Activated CD8-positive, alpha-beta T cell treated with anti-CD3 and anti-CD28 coated beads for 36 hours (primary cell): ENCODE data around the gene MAP3K5. TPM values are rescaled to one million over a fixed set of nuclear protein-coding genes. Genes with fewer than 3 reads are reported as not detected.
"Not testable (repeated sequence)": the region's sequence is repeated elsewhere in the genome, so short reads cannot be mapped to it uniquely, and the experiment has no call there.

ENCODE experiments used
- ATAC-seq: fragments of 200-7000 bp; cut with Tn5 transposase; one replicate; pipeline ENCODE4 v1.10.0; 2021; ENCODE audit warnings: mild to moderate bottlenecking, moderate library complexity
- CTCF ChIA-PET: fragments of 350-600 bp; sonication (Branson Sonifier 250); formaldehyde crosslinking; loops from one replicate; lab custom pipeline; 2021; ENCODE audit warnings: antibody characterized with exemption; lab: Charles Lee
- POLR2A ChIA-PET: fragments of 350-600 bp; sonication (Branson Sonifier 250); formaldehyde crosslinking; loops from one replicate; lab custom pipeline; 2021; ENCODE audit warnings: antibody characterized with exemption; lab: Charles Lee
- DNase-seq: peaks from one replicate; pipeline ENCODE4 v3.0.0-alpha.2; 2020
- H3K27ac Mint-ChIP-seq: one replicate; pipeline ENCODE4 v1.8.0; 2021; ENCODE audit warnings: mild to moderate bottlenecking, mixed read lengths
- H3K27me3 Mint-ChIP-seq: one replicate; pipeline ENCODE4 v1.8.0; 2021; ENCODE audit warnings: mixed read lengths
- H3K36me3 Mint-ChIP-seq: one replicate; pipeline ENCODE4 v1.8.0; 2021; ENCODE audit warnings: low read depth, mixed read lengths
- H3K4me1 Mint-ChIP-seq: one replicate; pipeline ENCODE4 v1.8.0; 2021; ENCODE audit warnings: low read depth, mixed read lengths
- H3K4me3 Mint-ChIP-seq: one replicate; pipeline ENCODE4 v1.8.0; 2021; ENCODE audit warnings: mild to moderate bottlenecking, moderate library complexity, mixed read lengths
- H3K9me3 Mint-ChIP-seq: one replicate; pipeline ENCODE4 v1.8.0; 2021; ENCODE audit warnings: mixed read lengths
- intact Hi-C: fragments of 100-400 bp; cut with micrococcal nuclease; formaldehyde crosslinking; loops from one replicate; pipeline ENCODE4 v1.10.0; 2022
- total RNA-seq, 2 experiments: library from RNA; stranded (reverse); gene quantifications; one replicate each; pipeline ENCODE4 v1.2.3, GENCODE V29; 2021
- TF ChIP-seq, protein P1 (sequence below): fragments of 200-600 bp; IDR thresholded peaks from one replicate; pipeline ENCODE4 v1.8.0; 2022; ENCODE audit warnings: antibody characterized with exemption, mild to moderate bottlenecking

The MAP3K5 gene
- total RNA-seq, 2 experiments from 2014 or later = 4.4 to 4.6 TPM

DNA sequence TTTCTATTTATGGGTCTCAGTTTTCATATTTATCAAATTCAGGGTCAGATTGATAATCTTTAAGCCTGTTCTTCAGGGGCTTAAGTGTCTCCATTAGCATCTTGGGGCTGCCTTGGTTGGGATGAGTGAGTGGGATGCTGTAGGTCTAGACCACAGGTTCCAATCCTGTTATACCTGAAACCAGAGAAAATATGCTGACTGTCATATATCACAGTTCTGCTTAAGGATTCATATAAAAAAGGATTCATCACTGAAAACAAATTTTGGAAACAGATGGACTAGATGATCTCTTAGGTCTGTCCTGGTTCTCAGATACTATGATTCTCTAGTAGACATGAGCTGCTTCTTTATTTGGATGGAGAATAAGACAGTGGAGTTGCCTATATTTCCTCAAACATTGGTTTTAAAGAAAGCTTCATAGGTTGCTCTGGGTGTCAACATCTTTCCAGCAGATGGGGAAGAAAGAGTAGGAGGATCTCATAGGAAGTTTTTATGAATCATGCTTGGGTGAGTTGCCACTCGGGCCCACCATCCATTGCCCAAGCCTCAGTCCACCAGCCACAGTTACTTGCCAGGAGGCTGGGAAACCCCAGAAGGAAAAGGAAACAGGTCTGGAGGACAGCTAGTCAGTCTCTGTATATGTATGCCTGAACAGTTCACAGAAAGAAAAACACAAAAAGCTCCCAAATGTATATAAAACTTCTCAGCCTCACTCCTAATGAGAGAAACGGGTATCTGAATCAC lies 199.2 kb downstream of the MAP3K5 start:
- CTCF ChIA-PET = interaction anchor here (2.0 to 2.1 kb wide), 2 partner anchors 52 to 199 kb away, joined by 10 to 12 read pairs; partner anchors contain the start of gene MAP3K5
- TF ChIP-seq, protein P1, sequence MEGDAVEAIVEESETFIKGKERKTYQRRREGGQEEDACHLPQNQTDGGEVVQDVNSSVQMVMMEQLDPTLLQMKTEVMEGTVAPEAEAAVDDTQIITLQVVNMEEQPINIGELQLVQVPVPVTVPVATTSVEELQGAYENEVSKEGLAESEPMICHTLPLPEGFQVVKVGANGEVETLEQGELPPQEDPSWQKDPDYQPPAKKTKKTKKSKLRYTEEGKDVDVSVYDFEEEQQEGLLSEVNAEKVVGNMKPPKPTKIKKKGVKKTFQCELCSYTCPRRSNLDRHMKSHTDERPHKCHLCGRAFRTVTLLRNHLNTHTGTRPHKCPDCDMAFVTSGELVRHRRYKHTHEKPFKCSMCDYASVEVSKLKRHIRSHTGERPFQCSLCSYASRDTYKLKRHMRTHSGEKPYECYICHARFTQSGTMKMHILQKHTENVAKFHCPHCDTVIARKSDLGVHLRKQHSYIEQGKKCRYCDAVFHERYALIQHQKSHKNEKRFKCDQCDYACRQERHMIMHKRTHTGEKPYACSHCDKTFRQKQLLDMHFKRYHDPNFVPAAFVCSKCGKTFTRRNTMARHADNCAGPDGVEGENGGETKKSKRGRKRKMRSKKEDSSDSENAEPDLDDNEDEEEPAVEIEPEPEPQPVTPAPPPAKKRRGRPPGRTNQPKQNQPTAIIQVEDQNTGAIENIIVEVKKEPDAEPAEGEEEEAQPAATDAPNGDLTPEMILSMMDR = no peak
- peaks cover 24% of the 10 kb centered on the region for H3K4me1 Mint-ChIP-seq
- intact Hi-C loops = no loop called here
- H3K27me3 Mint-ChIP-seq = no peaks in the 10 kb centered on the region
- POLR2A ChIA-PET = no interaction called here
- DNase-seq = no peak
- no peak for ATAC-seq
- no peak overlapping the region for H3K4me3 Mint-ChIP-seq
- H3K27ac Mint-ChIP-seq = peak overlapping the region; percentile 92
- H3K9me3 Mint-ChIP-seq = peaks cover 5% of the 10 kb centered on the region
- H3K36me3 Mint-ChIP-seq = peaks cover 36% of the 10 kb centered on the region

DNA sequence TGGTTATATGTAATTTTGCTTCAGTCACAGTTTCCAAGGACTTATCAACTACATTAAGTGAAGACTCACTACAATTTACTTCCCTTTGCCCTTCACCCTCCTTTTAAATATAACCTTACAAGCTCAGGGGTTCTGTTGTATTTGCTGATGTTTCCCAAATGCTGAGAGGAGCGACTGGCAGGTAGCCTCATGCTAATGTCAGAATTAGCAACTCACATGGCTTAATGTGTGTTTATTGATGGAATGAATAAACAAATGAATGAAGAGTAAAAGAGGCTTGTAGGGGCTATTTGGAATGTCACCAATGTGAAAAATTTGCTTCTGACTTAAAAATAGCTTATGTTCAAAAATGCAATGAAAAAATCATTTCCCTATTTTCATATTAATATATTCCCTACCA lies 200.7 kb downstream of the MAP3K5 start:
- Mint-ChIP-seq H3K27me3 (no peaks in the 10 kb centered on the region), H3K36me3 (peaks cover 39% of the 10 kb centered on the region), H3K4me1 (peaks cover 24% of the 10 kb centered on the region), H3K9me3 (peaks cover 5% of the 10 kb centered on the region), H3K4me3 (no peak overlapping the region), H3K27ac (no peak overlapping the region)
- ATAC-seq (no peak), DNase-seq (no peak)
- intact Hi-C loops = no loop called here
- CTCF ChIA-PET = interaction anchor here (1.2 to 1.5 kb wide), 3 partner anchors 42 to 201 kb away, joined by 3 to 5 read pairs (median 3); partner anchors contain the start of genes MAP3K5 and MAP7
- POLR2A ChIA-PET = no interaction called here
- TF ChIP-seq, protein P1 = no peak

DNA sequence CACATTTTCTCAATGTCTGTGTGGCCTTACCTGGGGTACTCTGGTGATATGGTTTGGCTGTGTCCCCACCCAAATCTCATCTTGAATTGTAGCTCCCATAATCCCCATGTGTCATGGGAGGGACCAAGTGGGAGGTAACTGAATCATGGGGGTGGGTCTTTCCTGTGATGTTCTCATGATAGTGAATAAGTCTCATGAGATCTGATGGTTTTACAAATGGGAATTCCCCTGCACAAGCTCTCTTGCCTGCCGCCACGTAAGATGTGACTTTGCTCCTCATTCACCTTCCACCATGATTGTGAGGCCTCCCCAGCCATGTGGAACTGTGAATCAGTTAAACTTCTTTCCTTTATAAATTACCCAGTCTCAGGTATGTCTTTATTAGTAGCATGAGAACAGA lies 201.4 kb downstream of the MAP3K5 start:
- peaks cover 34% of the 10 kb centered on the region for H3K36me3 Mint-ChIP-seq
- H3K4me1 Mint-ChIP-seq = peaks cover 24% of the 10 kb centered on the region

DNA sequence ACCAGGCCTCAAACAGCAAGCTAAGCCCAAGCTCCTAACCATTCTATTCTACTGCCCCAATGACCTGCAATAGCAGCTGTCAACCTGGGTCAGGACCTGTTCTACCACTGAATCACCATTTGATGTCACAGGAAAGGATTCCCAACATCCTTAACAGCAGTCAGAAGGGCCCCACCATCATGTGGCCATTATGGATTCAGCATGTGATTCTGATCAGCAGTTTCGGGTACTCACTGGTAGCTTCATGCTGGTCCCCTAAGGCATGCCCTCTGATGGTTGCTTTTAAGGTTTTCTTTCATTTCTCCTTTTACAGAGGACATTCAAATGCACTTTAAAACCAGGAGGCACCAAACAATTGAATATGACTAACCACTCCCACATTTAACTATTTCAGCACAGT lies 204.8 kb downstream of the MAP3K5 start:
- Mint-ChIP-seq H3K27me3 (no peaks in the 10 kb centered on the region), H3K4me3 (no peak overlapping the region), H3K9me3 (peaks cover 5% of the 10 kb centered on the region), H3K36me3 (peaks cover 35% of the 10 kb centered on the region), H3K4me1 (peaks cover 3% of the 10 kb centered on the region), H3K27ac (no peak overlapping the region)
- ATAC-seq (no peak), DNase-seq (no peak)
- intact Hi-C loops = no loop called here
- POLR2A ChIA-PET = no interaction called here
- CTCF ChIA-PET = no interaction called here
- TF ChIP-seq, protein P1 = no peak

More for the DNA sequence above, 201.4 kb downstream of the MAP3K5 start:
- H3K27ac Mint-ChIP-seq, H3K4me3 Mint-ChIP-seq, H3K9me3 Mint-ChIP-seq, intact Hi-C loops, ATAC-seq, POLR2A ChIA-PET, H3K27me3 Mint-ChIP-seq: not testable (repeated sequence)
- peak; percentile 7 for DNase-seq
- CTCF ChIA-PET = interaction anchor here (1.4 to 1.5 kb wide), 2 partner anchors 41 to 54 kb away, joined by 3 to 5 read pairs; partner anchors contain the start of gene MAP7

DNA sequence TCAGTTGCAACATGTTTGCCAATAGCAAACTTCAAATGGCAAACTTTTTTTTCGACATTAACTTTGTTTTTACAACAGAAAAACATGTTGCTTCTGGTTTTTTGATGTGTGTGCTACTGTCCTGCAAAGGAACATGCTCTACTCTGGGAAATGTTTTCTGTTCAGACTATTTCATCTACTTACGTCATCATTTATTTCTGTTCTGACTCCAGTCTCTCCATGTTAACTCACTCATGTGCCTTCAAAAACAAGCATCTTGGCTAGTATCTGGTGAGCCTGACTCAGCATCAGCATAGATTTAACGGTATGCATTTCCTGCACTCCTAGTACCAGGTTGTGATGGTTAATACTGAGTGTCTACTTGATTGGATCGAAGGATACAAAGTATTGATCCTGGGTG lies 206.0 kb downstream of the MAP3K5 start:
- TF ChIP-seq, protein P1 = no peak
- peaks cover 3% of the 10 kb centered on the region for H3K4me1 Mint-ChIP-seq
- DNase-seq (no peak), ATAC-seq (no peak)
- H3K9me3 Mint-ChIP-seq = peaks cover 5% of the 10 kb centered on the region
- CTCF ChIA-PET = interaction anchor here (3.1 kb wide), 1 partner anchor 206 kb away, joined by 12 read pairs; the partner anchor contains the start of gene MAP3K5
- peaks cover 27% of the 10 kb centered on the region for H3K36me3 Mint-ChIP-seq
- no peaks in the 10 kb centered on the region for H3K27me3 Mint-ChIP-seq
- intact Hi-C loops = no loop called here
- peak overlapping the region; percentile 35 for H3K27ac Mint-ChIP-seq
- no peak overlapping the region for H3K4me3 Mint-ChIP-seq
- POLR2A ChIA-PET = interaction anchor here (1.0 kb wide), 1 partner anchor 15 kb away, joined by 3 read pairs; no protein-coding TSS in a partner anchor

DNA sequence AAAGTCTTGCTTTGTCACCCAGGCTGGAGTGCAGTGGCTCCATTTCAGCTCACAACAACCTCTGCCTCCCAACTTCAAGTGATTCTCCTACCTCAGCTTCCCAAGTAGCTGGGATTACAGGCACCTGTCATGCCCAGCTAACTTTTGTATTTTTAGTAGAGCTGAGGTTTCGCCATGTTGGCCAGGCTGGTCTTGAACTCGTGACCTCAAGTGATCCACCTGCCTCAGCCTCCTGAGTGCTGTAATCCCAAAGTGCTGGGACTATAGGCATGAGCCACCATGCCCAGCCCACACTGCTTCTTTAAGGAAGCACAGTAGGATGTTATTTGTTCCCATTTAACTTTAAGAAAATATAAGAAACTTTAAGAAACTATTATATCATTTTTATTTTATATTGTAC lies 206.8 kb downstream of the MAP3K5 start:
- POLR2A ChIA-PET = interaction anchor here (0.6 to 1.0 kb wide), 2 partner anchors 16 to 22 kb away, joined by 3 read pairs; no protein-coding TSS in a partner anchor
- CTCF ChIA-PET = interaction anchor here (1.0 to 3.1 kb wide), 2 partner anchors 207 to 242 kb away, joined by 3 to 12 read pairs; partner anchors contain the start of gene MAP3K5
- ATAC-seq, H3K4me1 Mint-ChIP-seq, H3K9me3 Mint-ChIP-seq, DNase-seq, H3K27me3 Mint-ChIP-seq, H3K27ac Mint-ChIP-seq, intact Hi-C loops, H3K4me3 Mint-ChIP-seq: not testable (repeated sequence)
- peaks cover 25% of the 10 kb centered on the region for H3K36me3 Mint-ChIP-seq

DNA sequence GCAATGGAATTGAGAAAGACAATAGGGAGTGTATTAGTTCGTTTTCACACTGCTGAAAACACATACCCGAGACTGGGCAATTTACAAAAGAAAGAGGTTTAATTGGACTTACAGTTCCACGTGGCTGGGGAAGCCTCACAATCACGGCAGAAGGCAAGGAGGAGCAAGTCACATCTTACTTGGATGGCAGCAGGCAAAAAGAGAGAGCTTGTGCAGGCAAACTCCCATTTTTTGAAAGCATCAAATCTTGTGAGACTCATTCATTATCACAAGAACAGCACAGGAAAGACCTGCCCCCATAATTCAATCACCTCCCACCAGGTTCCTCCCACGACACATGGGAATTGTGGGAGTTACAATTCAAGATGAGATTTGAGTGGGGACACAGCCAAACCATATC lies 208.0 kb downstream of the MAP3K5 start:
- H3K27me3 Mint-ChIP-seq, H3K4me1 Mint-ChIP-seq, H3K4me3 Mint-ChIP-seq, POLR2A ChIA-PET, ATAC-seq, intact Hi-C loops, H3K27ac Mint-ChIP-seq, DNase-seq, H3K9me3 Mint-ChIP-seq: not testable (repeated sequence)
- CTCF ChIA-PET = interaction anchor here (0.9 to 3.1 kb wide), 5 partner anchors 37 to 208 kb away, joined by 3 to 12 read pairs (median 3); partner anchors contain the start of gene MAP3K5
- peaks cover 22% of the 10 kb centered on the region for H3K36me3 Mint-ChIP-seq
